ENCODE data around the gene SAPCD1. TPM values are rescaled to one million over a fixed set of nuclear protein-coding genes. Genes with fewer than 3 reads are reported as not detected.

Gene SAPCD1
- polyA plus RNA-seq, 1 experiment: 0.88 TPM

GRCh38 chr6:31717499-31718222 lies 44.8 kb upstream of the SAPCD1 start:
- no peak for DNase-seq (ENCODE audit: low read depth, low spot score)
- CTCF ChIA-PET: no interaction called here

GRCh38 chr6:31718265-31718664 lies 44.2 kb upstream of the SAPCD1 start:
- Histone ChIP-seq H3K27ac (ENCODE audit: low read depth, low read length) (no peak overlapping the region), H3K9me3 (ENCODE audit: control insufficient read depth, insufficient read depth, low read length) (no peaks in the 10 kb centered on the region), H3K4me3 (ENCODE audit: low read depth, low read length) (no peak overlapping the region), H3K27me3 (ENCODE audit: control insufficient read depth, insufficient read depth, low read length) (peaks cover 25% of the 10 kb centered on the region)
- POLR2A ChIA-PET: no interaction called here
- no peak for TF ChIP-seq CTCF (IDR thresholded peaks at IDR 0.05; ENCODE audit: low read depth, low read length)
- no peak for DNase-seq (ENCODE audit: low read depth, low spot score)
- CTCF ChIA-PET: no interaction called here

More at GRCh38 chr6:31717499-31718222, 44.8 kb upstream of the SAPCD1 start:
- H3K27ac ChIP-seq (ENCODE audit: low read depth, low read length): no peak overlapping the region
- POLR2A ChIA-PET: no interaction called here
- H3K27me3 ChIP-seq (ENCODE audit: control insufficient read depth, insufficient read depth, low read length): peaks cover 25% of the 10 kb centered on the region
- TF ChIP-seq CTCF (IDR thresholded peaks at IDR 0.05; ENCODE audit: low read depth, low read length): no peak
- H3K9me3 ChIP-seq (ENCODE audit: control insufficient read depth, insufficient read depth, low read length): no peaks in the 10 kb centered on the region
- H3K4me3 ChIP-seq (ENCODE audit: low read depth, low read length): no peak overlapping the region

- DNase-seq (ENCODE audit: low read depth, low spot score): no peak
Measured at GRCh38 chr6:31719001-31719400, 43.5 kb upstream of the SAPCD1 start.

GRCh38 chr6:31720196-31720770 lies 42.2 kb upstream of the SAPCD1 start:
- Histone ChIP-seq H3K27me3 (ENCODE audit: control insufficient read depth, insufficient read depth, low read length) (peaks cover 15% of the 10 kb centered on the region), H3K4me3 (ENCODE audit: low read depth, low read length) (no peak overlapping the region), H3K27ac (ENCODE audit: low read depth, low read length) (no peak overlapping the region), H3K9me3 (ENCODE audit: control insufficient read depth, insufficient read depth, low read length) (no peaks in the 10 kb centered on the region; the same call in 1 of the 2 replicates)
- no peak for DNase-seq (ENCODE audit: low read depth, low spot score)
- CTCF ChIA-PET: interaction anchor here (0.7 kb wide), 1 partner anchor 9 kb away, joined by 3 read pairs; no protein-coding TSS in a partner anchor
- POLR2A ChIA-PET: interaction anchor here (0.6 kb wide), 1 partner anchor 107 kb away, joined by 3 read pairs; the partner anchor contains the start of gene HSPA1B
- no peak for TF ChIP-seq CTCF (IDR thresholded peaks at IDR 0.05; ENCODE audit: low read depth, low read length)

More at GRCh38 chr6:31719001-31719400, 43.5 kb upstream of the SAPCD1 start:
- no peak for TF ChIP-seq CTCF (IDR thresholded peaks at IDR 0.05; ENCODE audit: low read depth, low read length)
- H3K27me3 ChIP-seq (ENCODE audit: control insufficient read depth, insufficient read depth, low read length): peaks cover 22% of the 10 kb centered on the region
- H3K27ac ChIP-seq (ENCODE audit: low read depth, low read length): no peak overlapping the region
- ChIA-PET POLR2A (no interaction called here), CTCF (no interaction called here)
- no peaks in the 10 kb centered on the region; the same call in 1 of the 2 replicates for H3K9me3 ChIP-seq (ENCODE audit: control insufficient read depth, insufficient read depth, low read length)
- H3K4me3 ChIP-seq (ENCODE audit: low read depth, low read length): no peak overlapping the region
